ENCODE data around the gene SMPDL3B. TPM values are rescaled to one million over a fixed set of nuclear protein-coding genes. Genes with fewer than 3 reads are reported as not detected.

Gene SMPDL3B, protein sequence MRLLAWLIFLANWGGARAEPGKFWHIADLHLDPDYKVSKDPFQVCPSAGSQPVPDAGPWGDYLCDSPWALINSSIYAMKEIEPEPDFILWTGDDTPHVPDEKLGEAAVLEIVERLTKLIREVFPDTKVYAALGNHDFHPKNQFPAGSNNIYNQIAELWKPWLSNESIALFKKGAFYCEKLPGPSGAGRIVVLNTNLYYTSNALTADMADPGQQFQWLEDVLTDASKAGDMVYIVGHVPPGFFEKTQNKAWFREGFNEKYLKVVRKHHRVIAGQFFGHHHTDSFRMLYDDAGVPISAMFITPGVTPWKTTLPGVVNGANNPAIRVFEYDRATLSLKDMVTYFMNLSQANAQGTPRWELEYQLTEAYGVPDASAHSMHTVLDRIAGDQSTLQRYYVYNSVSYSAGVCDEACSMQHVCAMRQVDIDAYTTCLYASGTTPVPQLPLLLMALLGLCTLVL
- total RNA-seq, result 0.26 TPM in 1 of 2 replicates, not detected in the other

GRCh38 chr1:27934818-27935549, at the start of gene SMPDL3B:
SMPDL3B (plus strand) TSS chr1:27935000; CDS start chr1:27935184, 184 bp downstream.

DNA sequence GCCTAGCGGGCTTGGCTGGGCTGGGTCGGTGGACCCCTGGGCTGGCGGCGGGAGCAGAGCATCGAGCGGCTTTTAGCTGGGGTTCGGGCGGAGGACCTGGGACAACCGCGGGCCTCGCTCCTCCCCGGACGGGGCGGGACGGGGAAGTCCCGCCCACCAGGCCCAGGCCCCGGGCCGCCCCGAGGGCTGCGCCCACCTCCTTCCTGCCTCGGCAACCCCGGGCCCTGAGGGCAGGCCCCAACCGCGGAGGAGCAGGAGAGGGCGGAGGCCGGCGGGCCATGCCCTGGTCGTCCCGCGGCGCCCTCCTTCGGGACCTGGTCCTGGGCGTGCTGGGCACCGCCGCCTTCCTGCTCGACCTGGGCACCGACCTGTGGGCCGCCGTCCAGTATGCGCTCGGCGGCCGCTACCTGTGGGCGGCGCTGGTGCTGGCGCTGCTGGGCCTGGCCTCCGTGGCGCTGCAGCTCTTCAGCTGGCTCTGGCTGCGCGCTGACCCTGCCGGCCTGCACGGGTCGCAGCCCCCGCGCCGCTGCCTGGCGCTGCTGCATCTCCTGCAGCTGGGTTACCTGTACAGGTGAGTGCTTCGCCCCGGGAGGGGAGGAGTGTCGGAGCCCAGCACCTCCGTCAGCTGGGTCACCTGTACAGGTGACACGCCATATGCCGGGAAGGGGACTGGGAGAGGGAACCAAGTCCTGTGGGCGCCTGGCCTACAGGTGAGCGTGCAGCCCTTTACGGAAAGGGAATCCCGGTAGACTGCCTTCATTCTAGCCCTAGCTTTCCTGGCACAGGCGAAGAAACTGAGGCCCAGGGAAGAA, 25.2 kb downstream of the SMPDL3B start, which contains the start of gene XKR8:
Gene XKR8, plus strand, starts transcription at position 182 of the 812 bp plus-strand sequence. Its CDS starts 97 bp downstream, at position 279.

Other genes with a start within 250 kb of the SMPDL3B start
- 6.9 and 8.7 TPM in 2 replicates for gene FAM76A, start 209.0 kb upstream of the SMPDL3B start, total RNA-seq
- gene STX12, start 161.8 kb upstream of the SMPDL3B start, total RNA-seq, result 34.7 and 37.2 TPM in 2 replicates
- gene PPP1R8, start 104.2 kb upstream of the SMPDL3B start, total RNA-seq, result 39.8 and 40.7 TPM in 2 replicates
- 12.8 and 14.2 TPM in 2 replicates for gene THEMIS2, start 62.5 kb upstream of the SMPDL3B start, total RNA-seq
- 31.3 and 33.8 TPM in 2 replicates for gene RPA2, start 20.4 kb upstream of the SMPDL3B start, total RNA-seq
- 8.8 and 14.2 TPM in 2 replicates for gene XKR8, start 25.0 kb downstream of the SMPDL3B start, total RNA-seq
- gene EYA3, start 153.6 kb downstream of the SMPDL3B start, total RNA-seq, result 8.4 and 10.9 TPM in 2 replicates
- under 0.01 and 0.13 TPM in 2 replicates for gene PTAFR, start 241.7 kb downstream of the SMPDL3B start, total RNA-seq